KMS-11 (cell line): ENCODE results near the gene EXPH5.

Experiments
- H2AFZ ChIP-seq: fragments of 200-600 bp; sonication (generic); 2 replicates; pipeline ENCODE4 v1.6.1; 2016; ENCODE audit warnings: antibody characterized with exemption, mixed run types, low read depth
- H3K27ac ChIP-seq: fragments of 200-600 bp; sonication (generic); 2 replicates; pipeline ENCODE4 v1.6.1; 2016; ENCODE audit warnings: mild to moderate bottlenecking, mixed run types
- H3K27me3 ChIP-seq: fragments of 200-600 bp; sonication (generic); 2 replicates; pipeline ENCODE4 v1.6.1; 2017; ENCODE audit warnings: mild to moderate bottlenecking, low read depth, mixed run types, moderate library complexity; ENCODE audit not compliant: insufficient read depth
- H3K36me3 ChIP-seq: fragments of 200-600 bp; sonication (generic); 2 replicates; pipeline ENCODE4 v1.6.1; 2017; ENCODE audit warnings: mild to moderate bottlenecking, mixed run types; ENCODE audit not compliant: insufficient read depth
- H3K4me1 ChIP-seq: fragments of 200-600 bp; sonication (generic); 2 replicates; pipeline ENCODE4 v1.6.1; 2016; ENCODE audit warnings: mild to moderate bottlenecking, low read depth, mixed run types; ENCODE audit not compliant: poor library complexity, severe bottlenecking
- H3K4me2 ChIP-seq: fragments of 200-600 bp; sonication (generic); 2 replicates; pipeline ENCODE4 v1.7.0; 2016; ENCODE audit warnings: mild to moderate bottlenecking, mixed run types
- H3K4me3 ChIP-seq: fragments of 200-600 bp; sonication (generic); IDR thresholded peaks from 2 replicates; pipeline ENCODE4 v1.6.1; 2017; ENCODE audit warnings: low read depth, low read length, mixed read lengths; ENCODE audit not compliant: insufficient read depth
- H3K79me2 ChIP-seq: fragments of 200-600 bp; sonication (generic); 2 replicates; pipeline ENCODE4 v1.6.1; 2016; ENCODE audit warnings: low read depth, mixed run types; ENCODE audit not compliant: insufficient read depth
- H3K9ac ChIP-seq: fragments of 200-600 bp; sonication (generic); 2 replicates; pipeline ENCODE4 v1.6.1; 2016; ENCODE audit warnings: mild to moderate bottlenecking, mixed run types
- H4K20me1 ChIP-seq: fragments of 200-600 bp; sonication (generic); 2 replicates; pipeline ENCODE4 v1.6.1; 2016; ENCODE audit warnings: mild to moderate bottlenecking, mixed run types; ENCODE audit not compliant: insufficient read depth
- TF ChIP-seq, protein P1 (sequence below): fragments of 200-600 bp; sonication (generic); conservative IDR thresholded peaks from 2 replicates; pipeline ENCODE4 v1.6.1; 2017; ENCODE audit warnings: low read depth, mild to moderate bottlenecking, antibody characterized with exemption, low read length, moderate library complexity, mixed read lengths

The EXPH5 gene

DNA sequence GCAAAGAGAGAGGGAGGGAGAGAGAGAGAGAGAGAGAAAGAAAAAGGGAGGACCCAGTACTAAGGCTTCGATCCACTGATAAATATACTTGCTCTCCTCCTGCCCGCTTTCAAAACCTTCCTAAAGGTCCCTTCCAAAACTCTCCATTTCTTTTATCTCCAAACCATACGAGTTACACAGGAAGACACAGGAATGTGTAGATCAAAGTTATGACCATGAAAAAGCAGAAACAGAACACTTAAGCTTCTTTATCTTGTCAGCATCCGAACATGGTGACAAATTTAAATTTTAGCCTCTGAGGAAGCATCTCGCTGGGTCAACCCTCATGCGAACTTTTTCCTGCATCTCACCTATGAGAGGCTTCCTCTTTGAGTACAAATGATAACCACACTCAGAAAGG is 66.2 kb downstream of the EXPH5 start:
- Histone ChIP-seq H3K4me2 (no peak overlapping the region), H3K79me2 (no peaks in the 10 kb centered on the region), H3K27ac (no peak overlapping the region), H3K27me3 (no peaks in the 10 kb centered on the region), H3K4me3 (no peak overlapping the region), H3K36me3 (no peaks in the 10 kb centered on the region), H4K20me1 (no peaks in the 10 kb centered on the region), H3K4me1 (no peaks in the 10 kb centered on the region), H3K9ac (no peak overlapping the region), H2AFZ (no peak overlapping the region)
- TF ChIP-seq, protein P1, sequence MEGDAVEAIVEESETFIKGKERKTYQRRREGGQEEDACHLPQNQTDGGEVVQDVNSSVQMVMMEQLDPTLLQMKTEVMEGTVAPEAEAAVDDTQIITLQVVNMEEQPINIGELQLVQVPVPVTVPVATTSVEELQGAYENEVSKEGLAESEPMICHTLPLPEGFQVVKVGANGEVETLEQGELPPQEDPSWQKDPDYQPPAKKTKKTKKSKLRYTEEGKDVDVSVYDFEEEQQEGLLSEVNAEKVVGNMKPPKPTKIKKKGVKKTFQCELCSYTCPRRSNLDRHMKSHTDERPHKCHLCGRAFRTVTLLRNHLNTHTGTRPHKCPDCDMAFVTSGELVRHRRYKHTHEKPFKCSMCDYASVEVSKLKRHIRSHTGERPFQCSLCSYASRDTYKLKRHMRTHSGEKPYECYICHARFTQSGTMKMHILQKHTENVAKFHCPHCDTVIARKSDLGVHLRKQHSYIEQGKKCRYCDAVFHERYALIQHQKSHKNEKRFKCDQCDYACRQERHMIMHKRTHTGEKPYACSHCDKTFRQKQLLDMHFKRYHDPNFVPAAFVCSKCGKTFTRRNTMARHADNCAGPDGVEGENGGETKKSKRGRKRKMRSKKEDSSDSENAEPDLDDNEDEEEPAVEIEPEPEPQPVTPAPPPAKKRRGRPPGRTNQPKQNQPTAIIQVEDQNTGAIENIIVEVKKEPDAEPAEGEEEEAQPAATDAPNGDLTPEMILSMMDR = no peak

DNA sequence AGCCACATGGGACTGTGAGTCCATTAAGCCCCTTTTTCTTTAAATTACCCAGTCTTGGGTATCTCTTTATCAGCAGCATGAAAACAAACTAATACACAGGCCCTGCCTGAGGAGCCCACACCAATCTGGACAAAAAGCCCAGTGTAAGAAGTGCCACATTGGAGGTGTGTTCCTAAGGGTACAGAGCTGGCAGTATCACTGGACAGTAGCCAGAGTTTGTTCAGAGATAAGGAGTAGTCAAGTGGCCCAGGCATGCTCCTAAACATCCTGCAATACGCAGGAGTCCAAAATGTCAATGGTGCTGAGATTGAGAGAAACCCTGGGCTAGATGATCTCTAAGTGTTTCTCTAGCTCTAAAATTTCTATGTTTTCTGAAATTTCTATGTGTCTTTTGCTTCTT is 68.4 kb downstream of the EXPH5 start:
- H3K36me3 ChIP-seq = no peaks in the 10 kb centered on the region
- H3K4me1 ChIP-seq = no peaks in the 10 kb centered on the region
- H3K27ac ChIP-seq = no peak overlapping the region
- no peak overlapping the region for H2AFZ ChIP-seq
- no peak overlapping the region for H3K4me3 ChIP-seq
- H3K9ac ChIP-seq = no peak overlapping the region
- no peaks in the 10 kb centered on the region for H4K20me1 ChIP-seq
- no peak overlapping the region for H3K4me2 ChIP-seq
- no peaks in the 10 kb centered on the region for H3K27me3 ChIP-seq
- no peaks in the 10 kb centered on the region for H3K79me2 ChIP-seq
- TF ChIP-seq, protein P1 = no peak

DNA sequence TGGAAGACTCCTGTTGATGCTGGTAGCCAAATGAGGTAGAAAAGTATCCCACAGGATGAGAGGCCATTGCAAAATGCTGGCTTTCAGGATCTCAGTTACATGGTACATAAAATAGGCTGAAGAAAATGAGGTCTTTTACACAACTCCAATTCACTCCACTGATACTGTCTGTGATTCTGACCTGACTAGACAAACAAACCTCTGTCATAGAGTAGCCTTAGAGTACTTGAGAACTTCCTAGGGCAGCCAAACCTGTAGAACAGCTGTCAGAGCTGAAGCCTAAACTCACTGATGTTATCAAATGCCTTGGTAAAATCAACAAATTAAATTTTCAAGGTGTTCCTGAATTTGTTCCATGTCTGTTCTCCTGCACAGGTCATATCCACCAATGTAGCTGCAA is 69.1 kb downstream of the EXPH5 start:
- Histone ChIP-seq H3K27ac (no peak overlapping the region), H3K4me2 (no peak overlapping the region), H3K36me3 (no peaks in the 10 kb centered on the region), H3K4me1 (no peaks in the 10 kb centered on the region), H3K27me3 (no peaks in the 10 kb centered on the region), H2AFZ (no peak overlapping the region), H4K20me1 (no peaks in the 10 kb centered on the region), H3K79me2 (no peaks in the 10 kb centered on the region), H3K4me3 (no peak overlapping the region), H3K9ac (no peak overlapping the region)
- TF ChIP-seq, protein P1 = no peak

DNA sequence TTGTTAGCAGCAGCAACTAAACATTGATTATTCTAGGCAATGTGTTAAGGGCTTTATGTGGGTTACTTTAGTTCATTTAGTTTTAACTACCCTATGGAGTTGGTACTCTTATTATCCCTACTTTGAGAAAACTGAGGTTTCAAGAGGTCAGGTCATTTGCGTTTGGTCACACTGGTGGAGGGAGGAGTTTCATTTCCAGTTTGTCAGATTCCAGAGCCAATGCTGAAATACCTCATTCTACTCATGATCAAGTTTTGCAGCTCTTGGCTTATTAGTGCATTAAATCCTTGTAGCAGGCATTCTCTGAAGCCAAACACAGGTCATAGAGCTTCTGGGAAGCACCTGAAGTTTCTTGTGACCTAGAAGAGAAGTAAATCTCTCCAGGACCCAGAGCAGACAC is 71.2 kb downstream of the EXPH5 start:
- Histone ChIP-seq H2AFZ (no peak overlapping the region), H3K27ac (no peak overlapping the region)

More for the DNA sequence above, 71.2 kb downstream of the EXPH5 start:
- Histone ChIP-seq H3K79me2 (no peaks in the 10 kb centered on the region), H3K4me3 (no peak overlapping the region), H4K20me1 (no peaks in the 10 kb centered on the region), H3K27me3 (no peaks in the 10 kb centered on the region), H3K36me3 (no peaks in the 10 kb centered on the region), H3K4me1 (no peaks in the 10 kb centered on the region), H3K9ac (no peak overlapping the region), H3K4me2 (no peak overlapping the region)
- TF ChIP-seq, protein P1 = no peak
